Lower leg skin (tissue), 3 donors: ENCODE data around the gene SETD3.

Experiments used
- POLR2A ChIP-seq, 2 donors: fragments of 450-650 bp; IDR thresholded peaks; one replicate each; pipeline ENCODE4 v1.6.1; 2016 to 2017; ENCODE audit warnings: antibody characterized with exemption in 2 of 2, mild to moderate bottlenecking in 1 of 2, moderate library complexity in 1 of 2
- TF ChIP-seq, protein P1 (sequence below), 3 donors: fragments of 450-650 bp; IDR thresholded peaks; one replicate each; pipeline ENCODE4 v1.5.1; 2016; ENCODE audit warnings: antibody characterized with exemption in 3 of 3, mild to moderate bottlenecking in 3 of 3, moderate library complexity in 2 of 3

DNA sequence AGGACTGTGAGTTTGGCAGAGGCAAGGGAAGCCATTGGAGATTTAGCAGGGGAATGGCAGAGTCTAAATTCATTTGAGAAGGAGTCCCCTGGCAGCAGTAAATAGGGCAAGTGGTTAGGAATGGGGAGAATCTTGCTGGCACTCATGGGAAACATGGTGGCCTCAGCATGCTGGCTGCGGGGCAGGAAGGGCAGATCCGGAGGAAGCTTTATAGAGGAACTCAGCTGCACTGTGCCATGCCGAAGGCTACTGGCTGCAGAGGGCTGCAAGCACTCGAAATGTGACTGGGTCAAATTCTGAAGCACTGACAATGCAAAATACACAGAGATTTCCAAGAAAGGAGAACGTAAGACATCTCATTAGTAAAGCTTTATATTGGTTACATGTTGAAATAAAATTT is 24.4 kb upstream of the SETD3 start:
- TF ChIP-seq, protein P1, sequence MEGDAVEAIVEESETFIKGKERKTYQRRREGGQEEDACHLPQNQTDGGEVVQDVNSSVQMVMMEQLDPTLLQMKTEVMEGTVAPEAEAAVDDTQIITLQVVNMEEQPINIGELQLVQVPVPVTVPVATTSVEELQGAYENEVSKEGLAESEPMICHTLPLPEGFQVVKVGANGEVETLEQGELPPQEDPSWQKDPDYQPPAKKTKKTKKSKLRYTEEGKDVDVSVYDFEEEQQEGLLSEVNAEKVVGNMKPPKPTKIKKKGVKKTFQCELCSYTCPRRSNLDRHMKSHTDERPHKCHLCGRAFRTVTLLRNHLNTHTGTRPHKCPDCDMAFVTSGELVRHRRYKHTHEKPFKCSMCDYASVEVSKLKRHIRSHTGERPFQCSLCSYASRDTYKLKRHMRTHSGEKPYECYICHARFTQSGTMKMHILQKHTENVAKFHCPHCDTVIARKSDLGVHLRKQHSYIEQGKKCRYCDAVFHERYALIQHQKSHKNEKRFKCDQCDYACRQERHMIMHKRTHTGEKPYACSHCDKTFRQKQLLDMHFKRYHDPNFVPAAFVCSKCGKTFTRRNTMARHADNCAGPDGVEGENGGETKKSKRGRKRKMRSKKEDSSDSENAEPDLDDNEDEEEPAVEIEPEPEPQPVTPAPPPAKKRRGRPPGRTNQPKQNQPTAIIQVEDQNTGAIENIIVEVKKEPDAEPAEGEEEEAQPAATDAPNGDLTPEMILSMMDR (IDR thresholded peaks at IDR 0.05): no peak
- no peak for TF ChIP-seq POLR2A (IDR thresholded peaks at IDR 0.05)
